ENCODE data around the gene PGAP2. TPM values are rescaled to one million over a fixed set of nuclear protein-coding genes. Genes with fewer than 3 reads are reported as not detected.
A peak's percentile ranks its signal among the peaks of the same experiment; 100 is the strongest.
"Not testable (repeated sequence)": the region's sequence is repeated elsewhere in the genome, so short reads cannot be mapped to it uniquely, and the experiment has no call there.

PGAP2 gene
- total RNA-seq, 2 donors from 2014 or later, result 21.3 to 26.8 TPM

- intact Hi-C loops (cut with DNase I, micrococcal nuclease), result no loop called here
- DNase-seq, result no peak
- ATAC-seq, result no peak
Observed at GRCh38 chr11:3802011-3802790, 6.2 kb upstream of the PGAP2 start.

DNA sequence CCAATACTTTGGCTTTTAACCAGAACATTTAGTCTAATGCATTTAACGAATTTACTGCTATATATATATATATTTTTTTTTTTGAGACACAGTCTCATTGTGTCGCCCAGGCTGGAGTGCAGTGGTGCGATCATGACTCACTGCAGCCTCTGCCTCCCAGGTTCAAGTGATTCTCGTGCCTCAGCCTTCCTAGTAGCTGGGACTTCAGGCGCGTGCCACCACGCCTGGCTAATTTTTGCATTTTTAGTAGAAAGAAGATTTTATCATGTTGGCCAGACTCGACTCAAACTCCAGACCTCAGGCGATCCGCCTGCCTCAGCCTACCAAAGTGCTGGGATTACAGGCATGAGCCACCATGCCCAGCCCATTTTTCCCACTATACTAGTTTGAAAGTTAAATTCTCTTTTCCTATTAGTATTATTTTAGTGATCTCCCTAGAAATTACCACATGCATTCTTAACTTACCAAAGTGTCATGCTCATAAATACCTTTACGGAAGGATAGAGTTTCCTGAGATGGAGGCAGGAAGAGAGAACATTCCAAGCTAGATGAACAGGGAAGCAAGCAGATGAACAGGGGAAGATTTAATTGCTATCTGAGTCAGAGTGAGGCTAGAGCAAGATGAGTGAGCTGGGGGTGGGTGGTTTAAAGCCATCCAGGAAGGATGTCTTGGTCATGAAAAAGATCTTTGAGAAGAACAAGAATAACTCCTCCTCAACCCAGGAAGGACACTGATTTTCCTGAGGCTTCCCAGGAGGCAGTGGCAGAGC, 4.4 kb upstream of the PGAP2 start:
- no peak for ATAC-seq
- intact Hi-C loops (cut with DNase I, micrococcal nuclease), result no loop called here
- no peak for DNase-seq

DNA sequence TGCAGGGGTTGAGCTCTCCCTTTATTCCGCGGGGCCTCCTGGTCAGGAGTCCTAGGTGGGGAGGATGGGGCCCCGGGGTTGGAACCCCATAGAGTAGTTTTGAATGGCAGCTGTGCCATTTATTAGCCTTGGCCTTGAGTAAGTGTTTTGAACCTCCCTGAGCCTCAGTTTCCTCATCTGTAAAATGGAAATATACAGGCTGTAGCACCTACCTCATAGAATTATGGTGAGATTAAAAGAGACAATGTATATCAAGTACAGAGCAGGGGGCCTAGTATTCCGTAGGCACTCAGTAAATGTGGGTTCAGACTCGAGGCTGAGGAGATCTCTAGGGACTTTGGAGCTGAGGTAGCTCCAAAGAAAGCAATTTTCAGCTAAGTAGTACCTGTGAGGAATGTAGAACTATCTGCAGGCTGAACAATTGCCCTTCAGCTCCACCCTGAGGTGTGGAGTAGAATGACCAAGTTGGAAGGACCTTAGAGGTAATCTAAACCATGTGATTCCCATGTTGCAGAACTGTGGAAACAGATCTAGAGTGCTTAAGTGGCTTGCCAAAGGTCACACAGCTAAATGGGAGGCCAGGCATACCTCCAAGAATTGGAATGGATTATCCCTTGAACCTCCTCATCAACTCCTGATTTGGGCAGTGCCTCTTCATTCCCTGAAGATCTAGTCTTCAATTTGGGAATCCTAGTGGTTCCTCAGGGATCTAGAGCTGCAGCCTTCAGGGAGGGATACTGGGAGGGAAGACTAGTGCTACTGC, 682 bp downstream of the PGAP2 start:
- ATAC-seq (peak; percentile 81), DNase-seq (peak; percentile 37 to 65)
- intact Hi-C loops (cut with DNase I, micrococcal nuclease), result no loop called here

DNA sequence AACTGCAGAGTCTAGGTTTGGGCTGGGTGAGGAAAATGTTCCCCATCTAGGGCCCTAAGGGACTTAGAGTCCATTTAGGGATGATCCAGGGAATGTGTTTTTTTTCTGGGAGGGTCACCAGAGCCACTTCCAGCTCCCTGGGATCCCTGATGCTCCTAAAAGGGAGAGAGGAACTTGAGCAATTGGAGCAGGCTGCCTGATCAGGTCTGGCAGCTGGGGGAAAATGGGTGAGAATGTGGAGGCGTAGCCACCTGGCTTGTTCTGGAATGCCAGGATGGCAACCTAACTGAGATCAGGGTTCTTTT, 1.2 kb downstream of the PGAP2 start:
- ATAC-seq, result no peak
- no peak for DNase-seq
- intact Hi-C loops (cut with DNase I, micrococcal nuclease), result no loop called here

- DNase-seq (no peak), ATAC-seq (no peak)
- intact Hi-C loops (cut with DNase I, micrococcal nuclease), result no loop called here
Observed at GRCh38 chr11:3810446-3810845, 2.1 kb downstream of the PGAP2 start.

DNA sequence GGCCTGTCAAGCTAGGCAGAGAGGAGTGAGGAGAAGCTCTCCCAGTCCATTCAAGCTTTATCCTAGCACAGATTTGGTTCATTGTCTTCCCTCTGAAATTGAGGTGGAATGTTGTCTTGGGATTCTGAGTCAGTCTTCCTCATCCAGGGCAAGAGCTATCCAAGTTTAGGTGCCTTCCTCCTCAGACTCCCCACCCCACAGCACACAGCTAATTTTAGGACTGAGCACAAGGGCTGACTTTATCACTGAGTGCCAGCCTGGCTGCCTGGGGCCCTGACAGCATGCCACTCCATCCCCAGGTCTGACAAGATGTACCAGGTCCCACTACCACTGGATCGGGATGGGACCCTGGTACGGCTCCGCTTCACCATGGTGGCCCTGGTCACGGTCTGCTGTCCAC, 2.6 kb downstream of the PGAP2 start:
- ATAC-seq, result no peak
- intact Hi-C loops (cut with DNase I, micrococcal nuclease), result no loop called here
- DNase-seq, result no peak

GRCh38 chr11:3814832-3815231, 6.5 kb downstream of the PGAP2 start:
- intact Hi-C loops (cut with DNase I, micrococcal nuclease); ATAC-seq; DNase-seq: not testable (repeated sequence)

- no peak for ATAC-seq
- intact Hi-C loops (cut with DNase I, micrococcal nuclease), result no loop called here
- DNase-seq, result no peak
Observed at GRCh38 chr11:3815845-3816244, 7.5 kb downstream of the PGAP2 start.

GRCh38 chr11:3816673-3817072, 8.3 kb downstream of the PGAP2 start:
- intact Hi-C loops (cut with DNase I, micrococcal nuclease), result no loop called here
- DNase-seq, result no peak
- ATAC-seq, result no peak

GRCh38 chr11:3817181-3817800, 8.9 kb downstream of the PGAP2 start:
- DNase-seq (no peak), ATAC-seq (no peak)
- intact Hi-C loops (cut with DNase I, micrococcal nuclease), result no loop called here

DNA sequence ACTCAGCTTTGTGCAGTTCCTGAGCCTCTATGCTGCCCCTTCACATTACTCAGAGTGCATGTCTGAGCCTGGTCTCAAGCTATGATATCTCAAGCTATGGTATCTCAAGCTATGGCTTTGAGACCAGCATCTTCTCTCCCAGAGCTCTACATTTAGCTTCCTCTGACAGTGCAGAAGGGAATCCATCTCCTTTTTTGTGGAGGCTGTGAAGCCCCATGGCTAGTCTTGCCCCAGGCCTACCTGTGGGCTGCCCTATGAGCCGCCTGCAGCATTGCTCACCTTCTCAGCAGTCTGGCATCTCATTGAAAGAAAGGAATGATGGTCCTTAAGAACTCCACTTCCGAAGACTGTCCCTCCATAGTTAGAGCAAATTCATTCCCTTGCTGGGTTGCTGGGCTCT, 12.6 kb downstream of the PGAP2 start:
- no peak for ATAC-seq

DNA sequence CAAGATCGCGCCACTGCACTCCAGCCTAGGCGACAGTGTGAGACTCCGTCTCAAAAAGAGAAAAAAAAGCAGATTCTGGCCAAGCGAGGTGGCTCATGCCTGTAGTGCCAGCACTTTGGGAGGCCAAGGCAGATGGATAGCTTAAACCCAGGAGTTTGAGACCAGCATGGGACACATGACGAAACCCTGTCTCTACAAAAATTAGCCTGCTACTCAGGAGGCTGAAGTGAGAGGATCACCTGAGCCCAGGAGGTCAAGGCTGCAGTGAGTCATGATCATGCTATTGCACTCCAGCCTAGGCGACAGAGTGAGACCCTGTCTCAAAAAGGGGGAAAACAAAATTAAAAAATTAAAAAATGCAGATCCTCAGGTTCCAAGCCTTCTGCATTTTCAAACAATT, 14.0 kb downstream of the PGAP2 start:
- ATAC-seq (no peak), DNase-seq (no peak)
- intact Hi-C loops (cut with DNase I, micrococcal nuclease), result no loop called here

More for the DNA sequence above, 12.6 kb downstream of the PGAP2 start:
- no peak for DNase-seq
- intact Hi-C loops (cut with DNase I, micrococcal nuclease), result no loop called here

DNA sequence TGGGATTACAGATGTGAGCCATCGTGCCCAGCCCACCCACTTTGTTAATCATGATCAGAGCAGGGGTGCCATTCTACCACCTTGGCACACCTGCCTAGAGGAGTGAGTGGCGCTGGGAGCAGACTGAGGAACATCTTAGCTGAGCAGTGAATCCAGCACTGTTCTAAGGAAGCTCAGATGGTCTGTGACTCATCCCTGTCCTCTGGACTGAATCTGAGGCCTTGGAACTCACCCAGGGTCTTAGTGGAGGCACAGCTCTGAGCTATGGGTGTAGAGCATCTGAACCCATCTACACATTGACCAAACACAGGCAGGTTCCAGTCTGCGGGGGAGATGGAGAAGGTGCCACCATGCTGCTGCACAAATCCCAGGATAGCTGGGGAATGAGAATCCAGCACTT, 14.9 kb downstream of the PGAP2 start:
- intact Hi-C loops (cut with DNase I, micrococcal nuclease), result no loop called here
- ATAC-seq (no peak), DNase-seq (no peak)

- ATAC-seq, result no peak
- intact Hi-C loops (cut with DNase I, micrococcal nuclease), result no loop called here
- no peak for DNase-seq
Observed at GRCh38 chr11:3823762-3824506, 15.6 kb downstream of the PGAP2 start.

GRCh38 chr11:3824714-3825472, 16.5 kb downstream of the PGAP2 start:
- ATAC-seq (peak; percentile 67), DNase-seq (peak in 1 of 2 donors; percentile 77)
- intact Hi-C loops (cut with DNase I, micrococcal nuclease), result no loop called here

GRCh38 chr11:3825473-3826154, 17.3 kb downstream of the PGAP2 start:
- ATAC-seq (peak; percentile 13), DNase-seq (no peak)
- intact Hi-C loops (cut with DNase I, micrococcal nuclease), result no loop called here

DNA sequence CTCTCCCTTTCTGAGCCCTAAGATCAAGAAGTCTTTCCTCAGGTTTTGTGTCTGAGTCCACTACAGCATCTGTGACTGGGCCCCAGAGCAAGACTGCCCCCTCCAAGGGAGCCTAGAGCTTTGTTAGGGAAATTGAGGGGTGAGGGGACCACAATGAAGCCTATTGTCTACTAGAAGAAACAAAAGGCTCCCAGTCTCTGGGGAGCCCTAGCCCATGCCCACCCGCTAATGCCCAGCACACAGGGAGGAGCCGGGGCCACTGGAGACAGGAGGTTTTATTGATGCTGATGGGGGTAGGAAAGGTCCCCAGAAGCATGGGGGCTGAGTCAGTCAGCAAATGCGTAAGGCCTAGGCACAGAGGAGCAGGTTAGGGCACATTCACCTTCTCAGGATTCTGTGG, 18.4 kb downstream of the PGAP2 start:
- intact Hi-C loops (cut with DNase I, micrococcal nuclease), result no loop called here
- DNase-seq, result no peak
- ATAC-seq, result no peak

Measured in left colon (tissue), 2 donors.